NCI-H146 treated with DMSO at 0.1 percent for 48 hours (cell line): ENCODE data around the gene YIPF3.
"Not testable (repeated sequence)": the region's sequence is repeated elsewhere in the genome, so short reads cannot be mapped to it uniquely, and the experiment has no call there.

Source experiments
- DNase-seq: peaks from one replicate; lab custom pipeline; 2025; ENCODE audit not compliant: unreplicated experiment; lab: John Stamatoyannopoulos, UW

YIPF3 gene

DNA sequence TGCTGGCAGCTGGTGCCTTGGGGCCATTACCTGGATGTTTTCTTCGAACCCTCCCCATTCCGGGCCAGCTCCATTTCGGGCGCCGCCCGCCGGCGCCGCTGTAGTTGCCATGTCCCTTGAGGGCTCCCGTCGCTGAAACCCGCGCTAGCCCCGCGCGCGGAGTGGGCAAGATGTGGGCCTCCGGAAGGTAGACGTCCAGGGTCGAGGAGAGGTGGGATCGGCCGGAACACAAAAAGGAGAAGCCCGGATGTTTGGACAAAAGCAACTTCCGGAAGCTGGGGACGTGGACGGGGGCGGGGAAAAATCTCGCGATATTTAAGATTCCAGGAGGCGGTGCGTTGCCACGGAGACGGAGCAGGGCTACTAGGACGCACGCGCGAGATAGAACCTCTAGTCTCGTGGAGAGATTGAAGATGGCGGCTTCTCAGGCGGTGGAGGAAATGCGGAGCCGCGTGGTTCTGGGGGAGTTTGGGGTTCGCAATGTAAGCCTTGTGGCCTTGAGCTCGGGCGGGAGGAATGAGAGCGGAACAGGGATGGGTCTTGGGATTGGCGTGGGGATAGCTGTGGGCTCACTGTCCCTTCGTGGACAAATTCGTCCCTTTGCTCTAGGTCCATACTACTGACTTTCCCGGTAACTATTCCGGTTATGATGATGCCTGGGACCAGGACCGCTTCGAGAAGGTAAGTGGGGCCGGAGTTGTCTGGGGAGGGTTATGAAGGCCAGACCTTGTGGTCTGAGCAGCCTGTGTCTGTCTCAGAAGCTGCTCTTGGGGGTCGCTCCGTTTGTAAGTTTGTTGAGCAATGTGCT is at the start of gene YIPF3, which contains the start of gene POLR1C:
YIPF3 (minus strand) TSS at position 230 of the 808 bp plus-strand sequence; CDS start at position 111, 119 bp downstream.
POLR1C (plus strand) TSS at position 393 of the 808 bp plus-strand sequence; CDS start at position 414, 21 bp downstream.
- peak; percentile 99 for DNase-seq

- no peak for DNase-seq
These were observed 42.6 kb upstream of the YIPF3 start for GRCh38 chr6:43559328-43559727.

- DNase-seq: not testable (repeated sequence)
These were observed 40.9 kb upstream of the YIPF3 start for GRCh38 chr6:43557620-43558019.

- DNase-seq: no peak
These were observed 30.5 kb upstream of the YIPF3 start for GRCh38 chr6:43547222-43547621.

GRCh38 chr6:43544461-43544860 is 27.7 kb upstream of the YIPF3 start:
- DNase-seq: no peak

- no peak for DNase-seq
These were observed 25.2 kb upstream of the YIPF3 start for GRCh38 chr6:43541774-43542471.

GRCh38 chr6:43540507-43540906 is 23.8 kb upstream of the YIPF3 start:
- no peak for DNase-seq

GRCh38 chr6:43539409-43539808 is 22.7 kb upstream of the YIPF3 start:
- not testable (repeated sequence) for DNase-seq

GRCh38 chr6:43538986-43539385 is 22.3 kb upstream of the YIPF3 start:
- not testable (repeated sequence) for DNase-seq

DNA sequence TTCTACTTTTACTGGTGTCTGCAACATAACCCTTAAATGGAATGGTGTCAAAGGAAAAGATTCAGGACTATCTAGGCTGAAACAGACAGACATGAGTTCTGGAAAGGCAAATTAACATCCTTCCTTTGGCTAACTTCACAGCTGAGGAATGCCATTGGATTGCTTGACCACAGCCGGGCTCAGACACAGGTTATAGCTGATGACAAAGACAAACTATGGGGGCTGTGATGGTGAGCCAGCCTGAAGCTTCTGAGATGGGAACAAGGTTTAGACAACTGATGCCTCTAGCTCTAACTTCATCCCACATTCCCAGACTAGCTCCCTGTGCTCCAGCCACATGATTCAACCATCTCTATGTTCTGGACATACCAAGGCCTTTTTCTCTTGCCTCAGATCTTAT is 15.5 kb upstream of the YIPF3 start:
- DNase-seq: no peak

GRCh38 chr6:43524483-43524961 is 7.8 kb upstream of the YIPF3 start:
- no peak for DNase-seq

GRCh38 chr6:43523284-43523683 is 6.6 kb upstream of the YIPF3 start:
- DNase-seq: no peak

GRCh38 chr6:43522547-43523261 is 6.0 kb upstream of the YIPF3 start:
- DNase-seq: no peak

- DNase-seq: no peak
These were observed 5.1 kb upstream of the YIPF3 start for GRCh38 chr6:43521836-43522235.

DNA sequence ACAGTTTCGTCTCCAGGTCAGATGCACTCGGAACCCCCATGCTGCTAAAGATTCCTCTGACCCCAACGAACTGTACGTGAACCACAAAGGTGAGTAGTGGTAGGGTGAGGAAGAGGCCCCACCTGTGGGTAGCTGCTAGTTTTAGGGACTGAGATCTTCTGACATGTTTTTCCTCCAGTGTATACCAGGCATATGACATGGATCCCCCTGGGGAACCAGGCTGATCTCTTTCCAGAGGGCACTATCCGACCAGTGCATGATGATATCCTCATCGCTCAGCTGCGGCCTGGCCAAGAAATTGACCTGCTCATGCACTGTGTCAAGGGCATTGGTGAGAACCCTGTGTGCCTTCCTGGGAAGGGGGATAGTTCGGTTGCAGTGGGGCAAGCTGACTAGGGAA is 3.4 kb upstream of the YIPF3 start:
- DNase-seq: no peak

DNA sequence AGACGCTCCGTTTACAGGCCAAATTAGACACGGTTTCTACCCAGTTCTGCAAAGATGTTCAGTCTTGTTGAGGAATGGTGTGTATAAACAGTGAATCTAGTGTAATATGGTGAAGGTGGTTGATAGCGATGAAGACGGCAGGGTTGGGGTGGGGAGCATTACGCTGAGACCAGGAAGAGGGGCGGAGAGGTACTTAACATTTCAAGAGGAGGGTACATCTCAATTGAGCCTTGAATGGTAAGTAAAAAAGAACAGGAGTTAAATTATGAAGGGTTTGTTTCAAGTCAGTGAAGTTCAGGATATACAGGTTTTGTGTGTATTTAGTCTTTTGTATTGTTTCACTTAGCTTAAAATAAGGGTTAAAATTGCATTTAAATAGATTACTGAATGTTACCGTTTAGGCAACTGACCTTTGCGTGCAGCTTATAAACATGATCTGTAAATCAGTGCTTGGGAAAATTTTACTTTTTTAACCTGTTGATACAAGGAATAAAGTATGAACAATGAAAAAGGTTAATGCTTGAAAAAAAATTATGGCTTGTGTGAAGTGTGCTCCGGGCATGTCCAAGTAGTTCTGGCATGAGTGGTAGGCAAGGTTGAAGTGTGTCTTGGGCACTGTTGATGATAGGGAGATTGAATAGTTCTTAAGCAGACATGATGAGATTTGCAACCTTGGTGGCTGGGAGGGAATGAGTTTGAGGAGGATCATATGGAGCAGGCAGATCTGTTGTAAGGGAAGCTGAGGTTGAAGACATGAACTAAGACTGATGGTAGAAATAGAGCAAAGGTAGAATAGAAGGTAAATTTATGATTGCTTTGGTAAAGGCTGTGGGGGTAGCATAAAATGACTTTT is 1.0 kb upstream of the YIPF3 start:
- DNase-seq: peak; percentile 19

DNA sequence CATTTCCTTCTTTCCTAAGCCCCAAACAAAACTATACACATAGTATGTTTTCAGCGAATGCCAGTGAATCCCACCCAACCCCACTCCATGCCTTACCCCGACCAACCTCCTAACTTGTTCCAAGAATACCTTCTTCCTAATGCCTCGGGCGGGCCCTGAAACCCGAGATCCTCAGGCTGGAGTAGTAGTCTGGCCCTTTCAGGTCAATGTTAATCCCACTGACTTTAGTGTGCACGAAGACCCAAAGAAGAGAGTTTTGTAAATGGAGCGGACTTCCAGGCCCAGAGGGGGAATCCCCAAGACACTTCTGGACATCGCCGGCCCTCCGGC is 394 bp downstream of the YIPF3 start:
- DNase-seq: no peak

DNA sequence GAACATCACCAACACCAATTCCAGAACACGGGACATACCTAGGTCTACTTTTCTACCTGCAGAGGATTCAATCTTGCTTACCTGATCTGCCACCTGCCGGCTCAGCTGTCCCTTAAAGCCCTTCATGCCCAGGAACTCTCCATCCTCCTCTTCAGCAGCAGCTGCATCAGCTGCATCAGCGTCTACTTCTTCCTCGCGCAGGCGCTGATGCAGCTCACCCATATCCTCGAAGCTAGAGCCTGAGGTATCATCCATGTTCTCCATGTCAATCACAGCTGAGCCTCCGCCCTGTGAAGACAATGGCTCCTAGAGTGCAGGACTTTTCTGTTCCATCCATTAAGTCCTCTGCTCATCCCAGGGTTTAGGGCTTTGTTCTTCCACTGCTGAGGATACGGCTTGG is 918 bp downstream of the YIPF3 start:
- no peak for DNase-seq

GRCh38 chr6:43511824-43512415 is 4.8 kb downstream of the YIPF3 start:
- no peak for DNase-seq

DNA sequence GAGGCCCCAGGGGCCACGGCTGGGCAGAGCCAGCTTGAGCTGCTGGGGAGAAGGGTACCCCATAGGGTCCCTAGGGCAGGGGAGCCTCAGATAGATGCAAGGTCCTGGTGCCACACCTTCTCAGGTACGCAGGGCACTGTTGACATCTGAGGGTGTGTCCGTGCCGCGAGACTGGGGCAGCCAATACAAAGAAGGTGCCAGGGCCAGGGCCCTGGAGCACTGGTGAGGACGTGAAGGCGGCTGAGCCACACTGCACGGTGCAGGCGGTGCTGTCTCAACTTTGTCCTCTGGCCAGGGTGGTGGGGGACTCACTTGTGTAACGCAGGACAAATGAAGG is 5.9 kb downstream of the YIPF3 start:
- no peak for DNase-seq
